ENCODE measurements around the gene NDRG3. TPM values are rescaled to one million over a fixed set of nuclear protein-coding genes. Genes with fewer than 3 reads are reported as not detected.
A peak's percentile ranks its signal among the peaks of the same experiment; 100 is the strongest.

Gene NDRG3
- total RNA-seq, 1 experiment from 2014 or later: 55.6 TPM

DNA sequence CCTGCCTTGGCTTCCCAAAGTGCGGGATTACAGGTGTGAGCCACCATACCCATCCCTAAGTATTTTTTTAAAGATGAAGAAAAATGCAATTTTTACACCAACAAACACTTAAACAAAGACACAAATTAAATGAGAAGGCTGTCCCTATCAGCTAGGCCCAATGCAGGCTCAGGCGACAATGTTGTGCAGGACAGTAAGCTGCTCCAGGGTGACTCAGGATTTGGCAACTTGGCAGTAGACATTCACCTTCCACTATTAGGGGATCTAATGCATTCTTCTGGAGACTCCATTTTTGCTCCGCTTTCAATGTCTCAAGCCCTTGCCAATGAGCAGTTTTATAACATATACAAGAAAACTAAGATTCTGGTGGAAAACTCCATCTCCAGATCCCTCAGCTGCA lies 19.7 kb downstream of the NDRG3 start:
- Histone ChIP-seq H3F3A (ENCODE audit: insufficient read depth, low read depth) (no peaks in the 10 kb centered on the region), H3K4me1 (replicated peaks; ENCODE audit: insufficient read depth) (no peaks in the 10 kb centered on the region), H3K27me3 (ENCODE audit: insufficient read depth, low read depth) (no peaks in the 10 kb centered on the region), H3K27ac (no peak overlapping the region), H4K20me1 (ENCODE audit: insufficient read depth) (no peaks in the 10 kb centered on the region), H3K9me2 (ENCODE audit: insufficient read depth) (no peaks in the 10 kb centered on the region), H3K4me2 (no peak overlapping the region), H2AFZ (no peak overlapping the region), H3K79me2 (ENCODE audit: low read depth) (no peaks in the 10 kb centered on the region), H3K36me3 (ENCODE audit: low read depth) (no peaks in the 10 kb centered on the region), H3K9me3 (ENCODE audit: insufficient read depth, low read depth) (no peaks in the 10 kb centered on the region), H3K4me3 (no peak overlapping the region)
- CTCF ChIA-PET: no interaction called here
- POLR2A ChIA-PET (ENCODE audit: unreplicated experiment): no interaction called here
- BruUV-seq (replicated peaks): no TSS peak
- intact Hi-C loops (cut with micrococcal nuclease; ENCODE audit: unreplicated experiment): no loop called here
- DNase-seq: no peak
- no peak for TF ChIP-seq EZH2 (IDR thresholded peaks at IDR 0.05; ENCODE audit: low read depth)
- no peak for TF ChIP-seq CTCF (conservative IDR thresholded peaks at IDR 0.05)

- Histone ChIP-seq H3K9me3 (ENCODE audit: insufficient read depth, low read depth) (no peaks in the 10 kb centered on the region), H3K4me2 (no peak overlapping the region), H3K4me1 (replicated peaks; ENCODE audit: insufficient read depth) (no peaks in the 10 kb centered on the region), H3K27me3 (ENCODE audit: insufficient read depth, low read depth) (no peaks in the 10 kb centered on the region), H3F3A (ENCODE audit: insufficient read depth, low read depth) (no peaks in the 10 kb centered on the region), H3K9me2 (ENCODE audit: insufficient read depth) (no peaks in the 10 kb centered on the region), H3K36me3 (ENCODE audit: low read depth) (no peaks in the 10 kb centered on the region), H3K27ac (no peak overlapping the region), H4K20me1 (ENCODE audit: insufficient read depth) (no peaks in the 10 kb centered on the region), H3K4me3 (no peak overlapping the region), H3K79me2 (ENCODE audit: low read depth) (no peaks in the 10 kb centered on the region), H2AFZ (no peak overlapping the region)
- ChIA-PET CTCF (no interaction called here), POLR2A (ENCODE audit: unreplicated experiment) (no interaction called here)
- TF ChIP-seq EZH2 (IDR thresholded peaks at IDR 0.05; ENCODE audit: low read depth) (no peak), CTCF (conservative IDR thresholded peaks at IDR 0.05) (no peak)
- intact Hi-C loops (cut with micrococcal nuclease; ENCODE audit: unreplicated experiment): no loop called here
- DNase-seq: no peak
- no TSS peak for BruUV-seq (replicated peaks)
Measured at GRCh38 chr20:36720510-36720909, 25.4 kb downstream of the NDRG3 start.

DNA sequence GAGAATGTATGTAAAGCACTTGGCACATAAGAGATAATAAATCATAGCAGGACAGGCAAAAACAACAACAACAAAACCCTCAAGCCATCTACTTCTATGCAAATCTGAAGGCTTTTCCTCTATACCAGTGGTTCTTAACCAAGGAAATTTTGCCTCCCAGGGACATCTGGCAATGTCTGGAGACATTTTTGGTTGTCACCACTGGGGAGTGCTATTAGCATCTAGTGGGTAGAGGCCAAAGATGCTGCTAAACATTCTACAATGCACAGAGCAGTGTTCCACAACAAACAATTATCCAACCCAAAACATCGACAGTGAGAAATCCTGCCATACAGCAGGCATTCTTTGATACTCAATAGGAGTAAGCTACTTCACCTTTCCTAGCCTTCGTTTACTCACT lies 28.2 kb downstream of the NDRG3 start:
- DNase-seq: no peak
- no TSS peak for BruUV-seq (replicated peaks)
- Histone ChIP-seq H3K27me3 (ENCODE audit: insufficient read depth, low read depth) (no peaks in the 10 kb centered on the region), H3K9me3 (ENCODE audit: insufficient read depth, low read depth) (no peaks in the 10 kb centered on the region; the same call in 1 of the 2 replicates), H4K20me1 (ENCODE audit: insufficient read depth) (no peaks in the 10 kb centered on the region), H3K79me2 (ENCODE audit: low read depth) (no peaks in the 10 kb centered on the region), H3K27ac (no peak overlapping the region), H3K4me2 (no peak overlapping the region), H3K4me1 (replicated peaks; ENCODE audit: insufficient read depth) (no peaks in the 10 kb centered on the region), H3K36me3 (ENCODE audit: low read depth) (no peaks in the 10 kb centered on the region), H3K4me3 (no peak overlapping the region), H3K9me2 (ENCODE audit: insufficient read depth) (no peaks in the 10 kb centered on the region), H3F3A (ENCODE audit: insufficient read depth, low read depth) (no peaks in the 10 kb centered on the region), H2AFZ (no peak overlapping the region)
- ChIA-PET POLR2A (ENCODE audit: unreplicated experiment) (no interaction called here), CTCF (interaction anchor here (0.5 kb wide), 1 partner anchor 559 kb away, joined by 3 read pairs; no protein-coding TSS in a partner anchor)
- intact Hi-C loops (cut with micrococcal nuclease; ENCODE audit: unreplicated experiment): no loop called here
- peak; percentile 26; the same call in 1 of the 2 replicates for TF ChIP-seq CTCF (conservative IDR thresholded peaks at IDR 0.05)
- no peak for TF ChIP-seq EZH2 (IDR thresholded peaks at IDR 0.05; ENCODE audit: low read depth)

Measured in PC-9 (cell line).